GM12891 (cell line): Measurements from ENCODE around the gene CERS6.

ENCODE experiments used
- POLR2AphosphoS5 ChIP-seq: IDR thresholded peaks from 2 replicates; pipeline ENCODE4 v1.6.1; 2011; ENCODE audit warnings: low read depth, low read length, control low read depth
- SPI1 ChIP-seq: IDR thresholded peaks from 2 replicates; pipeline ENCODE4 v1.6.1; 2011; ENCODE audit warnings: low read depth, low read length, control low read depth

- TF ChIP-seq SPI1: no peak
- no peak for TF ChIP-seq POLR2AphosphoS5
These were observed 151.9 kb downstream of the CERS6 start for GRCh38 chr2:168607992-168608391.
